GM11168 (cell line): ENCODE data around the gene GPR3.

ENCODE experiments used
- in situ Hi-C: fragments of 300-500 bp; cut with MboI; formaldehyde crosslinking; loops from one replicate; pipeline ENCODE4 v1.12.0; 2022; ENCODE audit warnings: low sequenced_read_pairs; ENCODE audit not compliant: unreplicated experiment

Gene GPR3

GRCh38 chr1:27377760-27378495, 14.5 kb upstream of the GPR3 start:
- in situ Hi-C loops, result no loop called here

- in situ Hi-C loops, result no loop called here
These were observed 12.8 kb upstream of the GPR3 start for GRCh38 chr1:27379564-27380122.

- in situ Hi-C loops, result no loop called here
These were observed 12.2 kb upstream of the GPR3 start for GRCh38 chr1:27380224-27380623.

- in situ Hi-C loops, result no loop called here
These were observed 11.4 kb upstream of the GPR3 start for GRCh38 chr1:27380766-27381733.

- in situ Hi-C loops, result no loop called here
These were observed 10.3 kb upstream of the GPR3 start for GRCh38 chr1:27381969-27382762.

- in situ Hi-C loops, result no loop called here
These were observed 9.3 kb upstream of the GPR3 start, which contains the start of gene CD164L2 for GRCh38 chr1:27383039-27383605. Gene CD164L2 (minus strand): TSS chr1:27383333. CDS start chr1:27383239, 94 bp downstream.

GRCh38 chr1:27383661-27384060, 8.8 kb upstream of the GPR3 start:
- in situ Hi-C loops, result no loop called here

GRCh38 chr1:27384797-27385196, 7.6 kb upstream of the GPR3 start:
- in situ Hi-C loops, result loop anchor here (5.0 kb wide), 1 partner anchor 82 kb away; no protein-coding TSS in a partner anchor

- in situ Hi-C loops, result loop anchor here (5.0 kb wide), 1 partner anchor 86 kb away; no protein-coding TSS in a partner anchor
These were observed 4.0 kb upstream of the GPR3 start for GRCh38 chr1:27388337-27389005.

GRCh38 chr1:27391511-27392095, 819 bp upstream of the GPR3 start:
- in situ Hi-C loops, result loop anchor here (10.0 kb wide), 1 partner anchor 213 kb away; the partner anchor contains the start of gene AHDC1

- in situ Hi-C loops, result loop anchor here (10.0 kb wide), 1 partner anchor 212 kb away; the partner anchor contains the start of gene AHDC1
These were observed 585 bp downstream of the GPR3 start for GRCh38 chr1:27392778-27393635.

- in situ Hi-C loops, result loop anchor here (10.0 kb wide), 1 partner anchor 211 kb away; the partner anchor contains the start of gene AHDC1
These were observed 1.3 kb downstream of the GPR3 start for GRCh38 chr1:27393641-27394281.

GRCh38 chr1:27394282-27394658, 1.8 kb downstream of the GPR3 start:
- in situ Hi-C loops, result loop anchor here (10.0 kb wide), 1 partner anchor 211 kb away; the partner anchor contains the start of gene AHDC1

- in situ Hi-C loops, result loop anchor here (10.0 kb wide), 1 partner anchor 210 kb away; the partner anchor contains the start of gene AHDC1
These were observed 2.5 kb downstream of the GPR3 start for GRCh38 chr1:27394925-27395324.

- in situ Hi-C loops, result loop anchor here (10.0 kb wide), 1 partner anchor 209 kb away; the partner anchor contains the start of gene AHDC1
These were observed 3.2 kb downstream of the GPR3 start for GRCh38 chr1:27395441-27396195.

- in situ Hi-C loops, result loop anchor here (10.0 kb wide), 1 partner anchor 208 kb away; the partner anchor contains the start of gene AHDC1
These were observed 4.7 kb downstream of the GPR3 start for GRCh38 chr1:27397110-27397509.
